Mucosa of descending colon (tissue), 3 donors: ENCODE data around the gene ATAD5. TPM values are rescaled to one million over a fixed set of nuclear protein-coding genes. Genes with fewer than 3 reads are reported as not detected.
"Not testable (repeated sequence)": the region's sequence is repeated elsewhere in the genome, so short reads cannot be mapped to it uniquely, and the experiment has no call there.

Source experiments
- ATAC-seq: fragments of 200-7000 bp; cut with Tn5 transposase; one replicate; pipeline ENCODE4 v1.9.1; 2020; ENCODE audit warnings: mild to moderate bottlenecking, moderate library complexity
- DNase-seq, 3 donors: peaks; one replicate each; pipeline ENCODE4 v3.0.0-alpha.2; 2020
- H3K36me3 ChIP-seq: fragments of 200-600 bp; one replicate; pipeline ENCODE4 v1.8.0; 2021; ENCODE audit warnings: low read depth, mild to moderate bottlenecking
- H3K4me1 ChIP-seq: fragments of 200-600 bp; one replicate; pipeline ENCODE4 v1.8.0; 2021; ENCODE audit warnings: low read depth, mild to moderate bottlenecking
- H3K4me3 ChIP-seq: fragments of 200-600 bp; one replicate; pipeline ENCODE4 v1.8.0; 2021; ENCODE audit warnings: mild to moderate bottlenecking
- H3K9me3 ChIP-seq: fragments of 200-600 bp; one replicate; pipeline ENCODE4 v1.8.0; 2021; ENCODE audit warnings: mild to moderate bottlenecking
- intact Hi-C, 2 donors: fragments of 100-400 bp; cut with DNase I in 1 of 2; cut with micrococcal nuclease in 1 of 2; formaldehyde crosslinking; loops; one replicate each; pipeline versions ENCODE4 v1.11.0 to v1.11.1; 2022; cut with DNase I, micrococcal nuclease
- total RNA-seq, 3 donors: library from RNA; stranded (reverse); fragmentation: NEBNext Ultra II Directional in 2 of 3; extraction: Animal tissue kit (Norgen Biotek cat#: 25700) in 2 of 3; gene quantifications; one replicate each; pipeline versions ENCODE4 v1.2.1 to v1.2.4, GENCODE V29; 2021 to 2023
- TF ChIP-seq, protein P1 (sequence below): fragments of 200-600 bp; IDR thresholded peaks from one replicate; pipeline ENCODE4 v1.8.0; 2022; ENCODE audit warnings: antibody characterized with exemption, mild to moderate bottlenecking
- donor health status: DM: no; HTN: no; CAD: no; lungs with moderate emphysema.
- donor health status: DM: no; HTN: no; CAD: no.
- donor health status: DM: no; HTN: yes; CAD: no.

Gene ATAD5
- total RNA-seq, 3 donors from 2014 or later: 1.5 to 5.7 (median 2.4) TPM

DNA sequence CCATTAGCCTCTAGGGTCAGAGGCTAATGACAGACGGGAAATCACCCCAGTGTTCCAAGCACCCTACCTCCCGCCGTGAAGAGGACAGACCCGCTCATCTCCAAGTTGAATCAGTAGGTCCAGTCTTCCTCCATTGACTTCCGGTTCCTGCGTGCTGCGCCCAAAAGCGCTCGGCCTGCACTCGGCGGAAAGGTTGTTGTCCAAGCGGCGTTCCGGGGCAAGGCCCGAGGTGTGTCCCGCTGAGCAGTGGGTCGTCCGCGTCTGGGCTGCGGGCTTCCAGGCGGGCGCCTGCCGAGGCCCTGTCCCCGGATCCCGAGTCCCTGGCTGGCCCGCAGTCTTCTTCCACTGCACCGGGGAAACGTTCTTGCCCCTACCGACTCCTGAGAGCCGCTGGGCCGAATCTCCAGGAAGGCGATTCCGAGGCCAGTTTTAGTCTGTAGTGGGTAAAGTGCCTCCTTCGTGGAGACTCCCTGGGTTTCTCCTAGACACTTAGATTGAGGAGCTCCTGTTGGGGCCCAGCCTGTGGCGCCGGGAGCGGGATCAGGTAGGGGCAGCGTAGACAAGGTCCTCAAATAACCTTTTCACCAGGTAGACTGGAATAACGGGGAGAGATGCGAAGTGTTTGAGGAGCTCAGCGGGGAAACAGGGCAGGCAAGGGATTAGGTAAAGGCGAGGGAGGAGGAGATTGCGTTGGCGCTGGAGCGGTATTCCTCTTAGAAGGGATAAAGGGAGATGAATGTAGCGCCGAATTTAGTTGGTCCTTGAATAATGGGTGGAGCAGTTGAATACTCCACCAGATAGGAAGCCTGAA is 74.5 kb downstream of the ATAD5 start, which contains the start of gene TEFM:
Gene TEFM, minus strand, starts transcription at position 138 of the 811 bp plus-strand sequence. Its CDS starts 40 bp downstream, at position 98.
- intact Hi-C loops: no loop called here
- peaks cover 14% of the 10 kb centered on the region for H3K4me1 ChIP-seq
- ATAC-seq (peak; percentile 99), DNase-seq (peak; percentile 90 to 96 (median 92))
- peak within 1 kb of the TSS; percentile 54 for H3K4me3 ChIP-seq
- H3K9me3 ChIP-seq: no peaks in the 10 kb centered on the region
- TF ChIP-seq, protein P1, sequence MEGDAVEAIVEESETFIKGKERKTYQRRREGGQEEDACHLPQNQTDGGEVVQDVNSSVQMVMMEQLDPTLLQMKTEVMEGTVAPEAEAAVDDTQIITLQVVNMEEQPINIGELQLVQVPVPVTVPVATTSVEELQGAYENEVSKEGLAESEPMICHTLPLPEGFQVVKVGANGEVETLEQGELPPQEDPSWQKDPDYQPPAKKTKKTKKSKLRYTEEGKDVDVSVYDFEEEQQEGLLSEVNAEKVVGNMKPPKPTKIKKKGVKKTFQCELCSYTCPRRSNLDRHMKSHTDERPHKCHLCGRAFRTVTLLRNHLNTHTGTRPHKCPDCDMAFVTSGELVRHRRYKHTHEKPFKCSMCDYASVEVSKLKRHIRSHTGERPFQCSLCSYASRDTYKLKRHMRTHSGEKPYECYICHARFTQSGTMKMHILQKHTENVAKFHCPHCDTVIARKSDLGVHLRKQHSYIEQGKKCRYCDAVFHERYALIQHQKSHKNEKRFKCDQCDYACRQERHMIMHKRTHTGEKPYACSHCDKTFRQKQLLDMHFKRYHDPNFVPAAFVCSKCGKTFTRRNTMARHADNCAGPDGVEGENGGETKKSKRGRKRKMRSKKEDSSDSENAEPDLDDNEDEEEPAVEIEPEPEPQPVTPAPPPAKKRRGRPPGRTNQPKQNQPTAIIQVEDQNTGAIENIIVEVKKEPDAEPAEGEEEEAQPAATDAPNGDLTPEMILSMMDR: no peak
- no peaks in the 10 kb centered on the region for H3K36me3 ChIP-seq

DNA sequence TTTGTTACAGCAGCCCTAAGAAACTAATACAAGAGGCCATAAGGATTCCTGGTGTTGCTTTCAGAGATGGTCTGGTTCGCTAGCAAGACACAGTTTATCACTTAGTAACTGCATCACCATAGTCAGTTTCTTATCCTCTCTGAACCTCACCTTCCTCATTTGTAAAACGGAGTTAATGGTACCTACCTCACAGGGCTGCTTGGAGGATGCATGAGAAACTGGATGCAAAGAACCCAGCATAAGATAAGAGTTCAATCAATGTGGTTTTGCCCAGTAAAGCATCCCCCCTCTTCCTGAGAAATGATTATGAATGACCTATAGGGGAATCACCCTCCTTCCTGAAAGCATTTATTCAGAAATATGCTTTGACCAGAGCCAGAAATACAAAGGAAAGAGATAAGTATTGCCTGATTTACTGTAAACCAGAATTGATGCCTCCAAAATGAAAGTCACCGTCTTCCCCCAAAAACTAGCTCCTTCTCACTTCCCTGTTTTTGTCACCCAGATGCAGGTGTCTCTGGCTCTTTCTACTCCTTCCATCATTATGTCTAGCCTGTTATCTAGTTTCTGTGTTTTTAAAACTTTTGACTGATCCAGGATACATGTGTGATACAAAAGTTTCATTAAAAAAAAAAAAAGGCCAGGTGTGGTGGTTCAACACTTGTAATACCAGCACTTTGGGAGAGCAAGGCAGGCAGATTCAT is 77.1 kb downstream of the ATAD5 start:
- no peak overlapping the region for H3K4me3 ChIP-seq
- H3K36me3 ChIP-seq: no peaks in the 10 kb centered on the region
- no peaks in the 10 kb centered on the region for H3K9me3 ChIP-seq
- intact Hi-C loops: no loop called here
- H3K4me1 ChIP-seq: peaks cover 14% of the 10 kb centered on the region
- no peak for DNase-seq
- TF ChIP-seq, protein P1: no peak
- ATAC-seq: no peak

DNA sequence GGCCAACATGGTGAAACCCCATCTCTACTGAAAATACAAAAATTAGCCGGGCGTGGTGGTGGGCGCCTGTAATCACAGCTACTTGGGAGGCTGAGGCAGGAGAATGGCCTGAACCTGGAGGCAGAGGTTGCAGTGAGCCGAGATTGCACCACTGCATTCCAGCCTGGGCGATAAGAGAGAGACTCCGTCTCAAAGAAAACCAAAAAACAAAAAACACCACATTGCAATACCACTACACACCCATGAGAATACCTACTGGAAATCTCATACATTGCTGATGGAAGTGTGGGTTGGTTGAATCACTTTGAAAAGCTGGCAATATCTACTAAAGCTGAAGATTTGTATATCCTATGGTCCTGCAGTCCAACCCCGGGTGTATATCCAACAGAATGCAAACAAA is 78.4 kb downstream of the ATAD5 start:
- H3K9me3 ChIP-seq, ATAC-seq, DNase-seq, H3K4me3 ChIP-seq, H3K36me3 ChIP-seq, intact Hi-C loops: not testable (repeated sequence)
- peaks cover 10% of the 10 kb centered on the region for H3K4me1 ChIP-seq

DNA sequence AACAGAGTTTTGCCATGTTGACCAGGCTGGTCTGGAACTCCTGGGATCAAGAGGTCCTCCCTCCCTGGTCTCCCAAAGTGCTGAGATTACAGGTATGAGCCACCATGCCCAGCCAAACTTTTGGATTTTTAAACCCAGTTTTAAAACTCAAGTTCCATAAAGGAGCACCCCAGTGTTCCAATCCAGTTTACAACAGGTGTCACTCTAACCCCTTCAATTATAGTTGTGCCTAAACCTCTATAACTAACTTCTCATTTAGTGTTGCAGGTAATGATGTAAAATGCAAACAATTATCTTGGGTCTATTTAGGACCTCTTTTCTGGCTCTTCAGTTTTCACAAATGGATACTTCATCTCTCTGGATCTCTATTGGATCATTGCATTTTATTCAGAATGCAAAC is 82.2 kb downstream of the ATAD5 start:
- no peaks in the 10 kb centered on the region for H3K9me3 ChIP-seq
- ATAC-seq: no peak
- H3K36me3 ChIP-seq: no peaks in the 10 kb centered on the region
- H3K4me3 ChIP-seq: no peak overlapping the region
- TF ChIP-seq, protein P1: no peak
- H3K4me1 ChIP-seq: no peaks in the 10 kb centered on the region
- intact Hi-C loops: no loop called here
- DNase-seq: no peak

DNA sequence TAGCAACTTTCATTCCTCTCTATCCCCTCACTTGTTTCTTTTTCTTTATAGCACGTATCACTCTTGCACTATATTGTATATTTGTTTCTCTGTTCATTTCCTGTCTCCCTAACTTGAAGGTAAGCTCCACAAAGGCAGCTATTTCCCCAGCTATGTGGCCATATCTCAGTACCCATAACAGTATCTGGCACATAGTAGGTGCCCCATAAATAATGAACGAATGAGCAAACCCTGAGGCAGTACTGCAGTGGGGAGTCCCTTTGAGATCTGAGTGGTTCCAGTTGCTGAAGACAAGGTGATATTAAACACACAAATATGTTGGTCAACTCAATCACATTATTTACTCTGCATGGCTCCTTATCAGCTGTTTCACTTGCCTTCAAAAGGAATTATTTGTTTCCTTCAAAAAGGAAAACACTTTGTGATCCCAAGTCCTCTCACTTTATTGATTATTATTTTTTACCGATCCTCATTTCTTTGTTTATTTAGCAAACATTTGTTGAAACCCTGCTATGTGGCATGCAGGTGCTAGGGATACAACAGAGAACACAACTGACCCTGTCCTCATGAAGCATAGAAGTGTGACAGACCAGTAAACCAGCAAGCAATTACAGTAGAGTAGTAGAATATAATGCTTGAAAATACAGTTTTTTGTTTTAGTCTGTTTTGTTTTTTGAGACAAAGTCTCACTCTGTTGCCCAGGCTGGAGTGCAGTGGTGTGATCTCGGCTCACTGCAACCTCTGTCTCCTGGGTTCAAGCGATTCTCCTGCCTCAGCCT is 84.3 kb downstream of the ATAD5 start:
- no peak for DNase-seq
- H3K9me3 ChIP-seq: no peaks in the 10 kb centered on the region
- intact Hi-C loops: no loop called here
- H3K36me3 ChIP-seq: no peaks in the 10 kb centered on the region
- H3K4me1 ChIP-seq: no peaks in the 10 kb centered on the region
- no peak for ATAC-seq
- no peak overlapping the region for H3K4me3 ChIP-seq
- TF ChIP-seq, protein P1: no peak
